CD14-positive monocyte (primary cell): ENCODE measurements around the gene CIBAR2. TPM values are rescaled to one million over a fixed set of nuclear protein-coding genes. Genes with fewer than 3 reads are reported as not detected.

Source experiments
- DNase-seq, 3 donors: peaks; one replicate each; pipeline ENCODE4 v3.0.0-alpha.2; 2011 to 2022
- H2AFZ ChIP-seq: 2 replicates; pipeline ENCODE4 v1.6.0; 2012; ENCODE audit warnings: mild to moderate bottlenecking, low read depth, low read length, inconsistent platforms; ENCODE audit not compliant: insufficient read depth, poor library complexity, severe bottlenecking
- H3K27ac ChIP-seq, 2 donors: 1 replicate in 1 of 2; 2 replicates in 1 of 2; pipeline ENCODE4 v1.5.1; 2012 to 2013; ENCODE audit warnings: low read length in 2 of 2, control low read depth in 1 of 2, inconsistent platforms in 1 of 2, low read depth in 1 of 2, mild to moderate bottlenecking in 1 of 2
- H3K27me3 ChIP-seq, 2 donors: one replicate each; pipeline versions ENCODE4 v1.6.0 to v1.6.1; 2011 to 2013; ENCODE audit warnings: low read length in 2 of 2; ENCODE audit not compliant: control insufficient read depth in 2 of 2, insufficient read depth in 2 of 2
- H3K36me3 ChIP-seq, 2 donors: replicated peaks in 1 of 2; 1 replicate in 1 of 2; 2 replicates in 1 of 2; pipeline versions ENCODE4 v1.5.1 to v1.6.1; 2012 to 2013; ENCODE audit warnings: low read length in 2 of 2, control low read depth in 1 of 2, inconsistent platforms in 1 of 2, mild to moderate bottlenecking in 1 of 2; ENCODE audit not compliant: insufficient read depth in 2 of 2, control insufficient read depth in 1 of 2
- H3K4me1 ChIP-seq, 2 donors: 1 replicate in 1 of 2; 2 replicates in 1 of 2; pipeline versions ENCODE4 v1.5.1 to v1.6.1; 2012 to 2013; ENCODE audit warnings: low read length in 2 of 2, control low read depth in 1 of 2, inconsistent platforms in 1 of 2, mild to moderate bottlenecking in 1 of 2, moderate library complexity in 1 of 2; ENCODE audit not compliant: insufficient read depth in 2 of 2, control insufficient read depth in 1 of 2
- H3K4me2 ChIP-seq: replicated peaks from 2 replicates; pipeline ENCODE3; 2012; ENCODE audit warnings: low read length, moderate library complexity, mild to moderate bottlenecking; ENCODE audit not compliant: poor library complexity, severe bottlenecking; ENCODE audit errors: extremely low read depth
- H3K4me3 ChIP-seq, 3 experiments: fragments of 200-600 bp in 1 of 3; sonication (generic) in 1 of 3; replicated peaks in 1 of 3; 1 replicate in 2 of 3; 2 replicates in 1 of 3; pipeline ENCODE4 v1.5.1; 2011 to 2013; ENCODE audit warnings: low read length in 3 of 3, mild to moderate bottlenecking in 3 of 3, control low read depth in 2 of 3, low read depth in 2 of 3, inconsistent platforms in 1 of 3, moderate library complexity in 1 of 3
- H3K79me2 ChIP-seq: 2 replicates; pipeline ENCODE4 v1.6.0; 2012; ENCODE audit warnings: mild to moderate bottlenecking, control low read depth, inconsistent platforms, low read length, moderate library complexity; ENCODE audit not compliant: insufficient read depth
- H3K9ac ChIP-seq: 2 replicates; pipeline ENCODE4 v1.6.0; 2017; ENCODE audit warnings: low read length, mild to moderate bottlenecking; ENCODE audit not compliant: insufficient read depth, poor library complexity, severe bottlenecking
- H3K9me3 ChIP-seq, 2 donors: replicated peaks in 1 of 2; 1 replicate in 1 of 2; 2 replicates in 1 of 2; pipeline versions ENCODE4 v1.5.1 to v1.6.1; 2012 to 2013; ENCODE audit warnings: low read length in 2 of 2, control low read depth in 1 of 2; ENCODE audit not compliant: control insufficient read depth in 1 of 2, insufficient read depth in 1 of 2
- H4K20me1 ChIP-seq: 2 replicates; pipeline ENCODE4 v1.6.0; 2012; ENCODE audit warnings: mild to moderate bottlenecking, low read length, control low read depth, moderate library complexity; ENCODE audit not compliant: insufficient read depth
- H3K27ac Mint-ChIP-seq, 7 donors: one replicate each; pipeline ENCODE4 v1.8.0; 2020; ENCODE audit warnings: mild to moderate bottlenecking in 7 of 7, mixed read lengths in 7 of 7, moderate library complexity in 6 of 7, inconsistent platforms in 2 of 7
- H3K27me3 Mint-ChIP-seq, 3 donors: one replicate each; pipeline ENCODE4 v1.8.0; 2021 to 2022; ENCODE audit warnings: low read depth in 3 of 3, mild to moderate bottlenecking in 3 of 3, mixed read lengths in 3 of 3, moderate library complexity in 3 of 3, inconsistent platforms in 1 of 3
- H3K36me3 Mint-ChIP-seq, 2 donors: one replicate each; pipeline ENCODE4 v1.8.0; 2020; ENCODE audit warnings: mixed read lengths in 2 of 2, inconsistent platforms in 1 of 2, mild to moderate bottlenecking in 1 of 2
- H3K4me1 Mint-ChIP-seq: one replicate; pipeline ENCODE4 v1.8.0; 2020; ENCODE audit warnings: mild to moderate bottlenecking, mixed read lengths
- H3K4me3 Mint-ChIP-seq, 2 donors: one replicate each; pipeline ENCODE4 v1.8.0; 2020; ENCODE audit warnings: mild to moderate bottlenecking in 2 of 2, mixed read lengths in 2 of 2, moderate library complexity in 1 of 2
- H3K9me3 Mint-ChIP-seq, 7 donors: one replicate each; pipeline ENCODE4 v1.8.0; 2020 to 2022; ENCODE audit warnings: mixed read lengths in 7 of 7, mild to moderate bottlenecking in 6 of 7, moderate library complexity in 6 of 7, inconsistent platforms in 2 of 7
- CTCF ChIP-seq: fragments of 200-600 bp; IDR thresholded peaks from one replicate; pipeline ENCODE4 v1.8.0; 2022; ENCODE audit warnings: antibody characterized with exemption, mild to moderate bottlenecking
- WGBS: methylation state at CpG from one replicate; pipeline ENCODE4 v1.1.5; 2013; ENCODE audit warnings: missing lambda C conversion rate; ENCODE audit not compliant: insufficient coverage; 5-methylcytosine and 5-hydroxymethylcytosine counted together
- intact Hi-C, 2 donors: fragments of 100-400 bp; cut with micrococcal nuclease; formaldehyde crosslinking; loops; one replicate each; pipeline versions ENCODE4 v1.15.0 to v1.15.1; 2023
- polyA plus RNA-seq, 3 donors: library from polyadenylated mRNA; depleted of rRNA in 1 of 3; unstranded in 2 of 3; stranded (reverse) in 1 of 3; fragments of 300-500 nt in 2 of 3; fragments of >200 nt in 1 of 3; fragmentation: Illumina TruSeq in 2 of 3; gene quantifications; 1 replicate in 2 of 3; 2 replicates in 1 of 3; pipeline ENCODE4 v1.2.3, GENCODE V29; 2012 to 2021

CIBAR2 gene
- polyA plus RNA-seq, 3 donors = not detected

GRCh38 chr16:85088570-85089199 is 23.6 kb downstream of the CIBAR2 start:
- Histone ChIP-seq H3K4me1 (peaks cover 19 to 37% of the 10 kb centered on the region in 2 donors), H3K27me3 (no peaks in the 10 kb centered on the region), H3K36me3 (peaks cover 58 to 70% of the 10 kb centered on the region in 2 donors), H4K20me1 (peaks cover 80% of the 10 kb centered on the region), H3K4me3 (no peak overlapping the region), H3K9ac (no peak overlapping the region), H2AFZ (no peak overlapping the region), H3K9me3 (no peaks in the 10 kb centered on the region), H3K79me2 (no peaks in the 10 kb centered on the region), H3K4me2 (no peak overlapping the region), H3K27ac (no peak overlapping the region)
- Mint-ChIP-seq H3K4me1 (peaks cover 33% of the 10 kb centered on the region), H3K4me3 (no peak overlapping the region), H3K27ac (peak overlapping the region in 1 of 7 donors; percentile 36), H3K36me3 (peaks cover 56 to 71% of the 10 kb centered on the region in 2 donors), H3K27me3 (peaks cover 0 to 6% (median 1%) of the 10 kb centered on the region in 3 donors), H3K9me3 (peaks cover 0 to 1% (median 0%) of the 10 kb centered on the region in 7 donors)
- TF ChIP-seq CTCF = no peak
- WGBS = 66% methylated on average over 29 of the region's 31 CpGs
- no peak for DNase-seq
- intact Hi-C loops = loop anchor here (10.0 kb wide), 2 partner anchors 54 to 334 kb away; no protein-coding TSS in a partner anchor

GRCh38 chr16:85087899-85088569 is 24.2 kb downstream of the CIBAR2 start:
- Histone ChIP-seq H3K4me3 (no peak overlapping the region), H3K4me2 (no peak overlapping the region), H2AFZ (no peak overlapping the region), H3K4me1 (peaks cover 25 to 44% of the 10 kb centered on the region in 2 donors), H3K9ac (no peak overlapping the region), H3K27ac (no peak overlapping the region), H3K36me3 (peaks cover 60 to 76% of the 10 kb centered on the region in 2 donors), H3K9me3 (no peaks in the 10 kb centered on the region), H3K79me2 (no peaks in the 10 kb centered on the region), H3K27me3 (no peaks in the 10 kb centered on the region), H4K20me1 (peaks cover 81% of the 10 kb centered on the region)
- no peak for TF ChIP-seq CTCF
- WGBS = 93% methylated on average over 20 of the region's 21 CpGs
- peaks cover 40% of the 10 kb centered on the region for H3K4me1 Mint-ChIP-seq
- peaks cover 62 to 77% of the 10 kb centered on the region in 2 donors for H3K36me3 Mint-ChIP-seq
- intact Hi-C loops = loop anchor here (2.0 to 10.0 kb wide), 3 partner anchors 53 to 333 kb away; no protein-coding TSS in a partner anchor
- peak overlapping the region in 2 of 7 donors; percentile 36 to 41 for H3K27ac Mint-ChIP-seq
- peaks cover 0 to 1% (median 0%) of the 10 kb centered on the region in 7 donors for H3K9me3 Mint-ChIP-seq
- H3K27me3 Mint-ChIP-seq = peaks cover 0 to 6% (median 1%) of the 10 kb centered on the region in 3 donors
- H3K4me3 Mint-ChIP-seq = no peak overlapping the region
- DNase-seq = no peak
